GM23248 (cell line): ENCODE measurements around the gene AARS1. TPM values are rescaled to one million over a fixed set of nuclear protein-coding genes. Genes with fewer than 3 reads are reported as not detected.
A peak's percentile ranks its signal among the peaks of the same experiment; 100 is the strongest.
"Not testable (repeated sequence)": the region's sequence is repeated elsewhere in the genome, so short reads cannot be mapped to it uniquely, and the experiment has no call there.

Source experiments
- DNase-seq: peaks from one replicate; pipeline ENCODE4 v3.0.0-alpha.2; 2015
- H2AFZ ChIP-seq: fragments of 200-600 bp; sonication (generic); 2 replicates; pipeline ENCODE4 v1.6.1; 2016; ENCODE audit warnings: antibody characterized with exemption
- H3F3A ChIP-seq: fragments of 200-600 bp; sonication (generic); 2 replicates; pipeline ENCODE4 v1.6.1; 2016; ENCODE audit warnings: mild to moderate bottlenecking, antibody characterized with exemption, mixed run types; ENCODE audit not compliant: insufficient read depth
- H3K27ac ChIP-seq: fragments of 200-600 bp; sonication (generic); 2 replicates; pipeline ENCODE4 v1.5.1; 2016; ENCODE audit warnings: mild to moderate bottlenecking
- H3K27me3 ChIP-seq: fragments of 200-600 bp; sonication (generic); replicated peaks from 2 replicates; pipeline ENCODE4 v1.6.1; 2016; ENCODE audit warnings: mild to moderate bottlenecking; ENCODE audit not compliant: insufficient read depth
- H3K36me3 ChIP-seq: fragments of 200-600 bp; sonication (generic); 2 replicates; pipeline ENCODE4 v1.6.1; 2016; ENCODE audit warnings: low read depth, mild to moderate bottlenecking
- H3K4me1 ChIP-seq: fragments of 200-600 bp; sonication (generic); 2 replicates; pipeline ENCODE4 v1.6.1; 2016; ENCODE audit warnings: mild to moderate bottlenecking; ENCODE audit not compliant: insufficient read depth
- H3K4me2 ChIP-seq: fragments of 200-600 bp; sonication (generic); one replicate; pipeline ENCODE4 v1.6.1; 2016; ENCODE audit warnings: mild to moderate bottlenecking; ENCODE audit not compliant: unreplicated experiment
- H3K4me3 ChIP-seq: fragments of 200-600 bp; sonication (generic); 2 replicates; pipeline ENCODE4 v1.5.1; 2016; ENCODE audit warnings: mild to moderate bottlenecking
- H3K79me2 ChIP-seq: fragments of 200-600 bp; sonication (generic); 2 replicates; pipeline ENCODE4 v1.6.1; 2016; ENCODE audit warnings: mild to moderate bottlenecking; ENCODE audit not compliant: insufficient read depth
- H3K9ac ChIP-seq: fragments of 200-600 bp; sonication (generic); 2 replicates; pipeline ENCODE4 v1.6.1; 2016; ENCODE audit warnings: mild to moderate bottlenecking
- H3K9me2 ChIP-seq: fragments of 200-600 bp; sonication (generic); 2 replicates; pipeline ENCODE4 v1.6.1; 2016; ENCODE audit warnings: mixed run types, mild to moderate bottlenecking, moderate library complexity; ENCODE audit not compliant: insufficient read depth
- H3K9me3 ChIP-seq: fragments of 200-600 bp; sonication (generic); one replicate; pipeline ENCODE4 v1.6.1; 2017; ENCODE audit warnings: low read depth
- H4K20me1 ChIP-seq: fragments of 200-600 bp; sonication (generic); 2 replicates; pipeline ENCODE4 v1.6.0; 2016; ENCODE audit not compliant: insufficient read depth
- WGBS, 2 experiments: methylation state at CpG; one replicate each; pipeline ENCODE4 v1.1.6; 2015 to 2017; ENCODE audit warnings: low lambda C conversion rate in 2 of 2, low coverage in 1 of 2; ENCODE audit errors: missing lambda C conversion rate in 2 of 2; 5-methylcytosine and 5-hydroxymethylcytosine counted together
- in situ Hi-C: fragments of 300-500 bp; cut with MboI; formaldehyde crosslinking; loops from 2 replicates; pipeline ENCODE4 v1.15.0; 2020
- polyA plus RNA-seq: library from polyadenylated mRNA; unstranded; fragments of >200 nt; fragmentation: Nextera tagmentation; extraction: Ambion mirVana; gene quantifications from 2 replicates; pipeline ENCODE4 v1.2.1, GENCODE V29; 2016
- total RNA-seq: library from RNA; depleted of rRNA; stranded (reverse); fragments of >200 nt; shearing (Covaris generic); gene quantifications from 2 replicates; pipeline ENCODE4 v1.2.3, GENCODE V29; 2014

AARS1 gene
- total and polyA plus RNA-seq, 2 experiments from 2014 or later = 130 to 160 TPM

- peaks cover 36% of the 10 kb centered on the region for H3K36me3 ChIP-seq
- H3K27me3 ChIP-seq, H4K20me1 ChIP-seq, H3K4me3 ChIP-seq, H3K4me1 ChIP-seq, DNase-seq, in situ Hi-C loops, H3K79me2 ChIP-seq, H3K9me3 ChIP-seq, H2AFZ ChIP-seq, H3K27ac ChIP-seq, H3K9ac ChIP-seq, H3F3A ChIP-seq, H3K9me2 ChIP-seq, H3K4me2 ChIP-seq: not testable (repeated sequence)
- WGBS, 2 experiments = 97% methylated on average over 20 of the region's 24 CpGs; no CpG with 5 or more reads in 1 of the 2 experiments
These were observed 64.7 kb downstream of the AARS1 start for GRCh38 chr16:70224645-70225044.

GRCh38 chr16:70223971-70224513, 65.3 kb downstream of the AARS1 start:
- H3K9me2 ChIP-seq, H3K79me2 ChIP-seq, H3K27me3 ChIP-seq, H3F3A ChIP-seq, H2AFZ ChIP-seq, H4K20me1 ChIP-seq, H3K4me3 ChIP-seq, H3K4me2 ChIP-seq, H3K4me1 ChIP-seq, H3K9me3 ChIP-seq, H3K27ac ChIP-seq, DNase-seq, H3K9ac ChIP-seq, in situ Hi-C loops: not testable (repeated sequence)
- peaks cover 36% of the 10 kb centered on the region for H3K36me3 ChIP-seq
- 75 to 100% methylated on average over 1 of the region's 3 CpGs for WGBS, 2 experiments

- H3K4me3 ChIP-seq, H3F3A ChIP-seq, H3K4me2 ChIP-seq, DNase-seq, H4K20me1 ChIP-seq, H3K27ac ChIP-seq, H3K27me3 ChIP-seq, H2AFZ ChIP-seq, H3K9me3 ChIP-seq, H3K79me2 ChIP-seq, H3K9ac ChIP-seq, H3K9me2 ChIP-seq, H3K4me1 ChIP-seq, in situ Hi-C loops: not testable (repeated sequence)
- H3K36me3 ChIP-seq = peaks cover 32% of the 10 kb centered on the region
- WGBS, 2 experiments = 86% methylated on average over 1 of the region's 2 CpGs; no CpG with 5 or more reads in 1 of the 2 experiments
These were observed 66.1 kb downstream of the AARS1 start for GRCh38 chr16:70223216-70223615.

- H3K27me3 ChIP-seq, H3F3A ChIP-seq, H4K20me1 ChIP-seq, H3K27ac ChIP-seq, H2AFZ ChIP-seq, H3K9me3 ChIP-seq, H3K4me1 ChIP-seq, H3K79me2 ChIP-seq, H3K4me2 ChIP-seq, in situ Hi-C loops, H3K9ac ChIP-seq, H3K4me3 ChIP-seq, H3K9me2 ChIP-seq: not testable (repeated sequence)
- WGBS, 2 experiments = 44 to 53% methylated on average over 2 of the region's 2 CpGs
- peaks cover 25% of the 10 kb centered on the region for H3K36me3 ChIP-seq
- DNase-seq = peak; percentile 24
These were observed 66.7 kb downstream of the AARS1 start for GRCh38 chr16:70222574-70222973.

GRCh38 chr16:70218586-70218985, 70.7 kb downstream of the AARS1 start:
- H3K9ac ChIP-seq, H2AFZ ChIP-seq, H4K20me1 ChIP-seq, H3K4me1 ChIP-seq, H3K27me3 ChIP-seq, H3K9me3 ChIP-seq, in situ Hi-C loops, H3K4me2 ChIP-seq, H3K27ac ChIP-seq, H3K4me3 ChIP-seq, H3F3A ChIP-seq, H3K9me2 ChIP-seq, H3K79me2 ChIP-seq, DNase-seq: not testable (repeated sequence)
- 78 to 82% methylated on average over 2 of the region's 2 CpGs for WGBS, 2 experiments
- peaks cover 18% of the 10 kb centered on the region; the same call in 1 of the 2 replicates for H3K36me3 ChIP-seq

- H3K27me3 ChIP-seq, H3K4me3 ChIP-seq, DNase-seq, H3K9me3 ChIP-seq, H3F3A ChIP-seq, H3K9ac ChIP-seq, in situ Hi-C loops, H3K4me1 ChIP-seq, H3K4me2 ChIP-seq, H3K9me2 ChIP-seq, H4K20me1 ChIP-seq, H2AFZ ChIP-seq, H3K36me3 ChIP-seq, H3K79me2 ChIP-seq, H3K27ac ChIP-seq: not testable (repeated sequence)
- WGBS, 2 experiments = 90 to 93% methylated on average over 4 to 6 of the region's 6 CpGs
These were observed 82.9 kb downstream of the AARS1 start for GRCh38 chr16:70206382-70206781.

GRCh38 chr16:70204668-70205405, 84.5 kb downstream of the AARS1 start:
- H3K79me2 ChIP-seq, H3K9me3 ChIP-seq, H3K36me3 ChIP-seq, H3K4me2 ChIP-seq, H4K20me1 ChIP-seq, H3K4me1 ChIP-seq, DNase-seq, H3F3A ChIP-seq, in situ Hi-C loops, H3K4me3 ChIP-seq, H3K9ac ChIP-seq, H3K27ac ChIP-seq, H2AFZ ChIP-seq, H3K9me2 ChIP-seq, H3K27me3 ChIP-seq: not testable (repeated sequence)
- WGBS, 2 experiments = 90% methylated on average over 21 of the region's 46 CpGs; no CpG with 5 or more reads in 1 of the 2 experiments
